ENCODE data around the gene OPA1. TPM values are rescaled to one million over a fixed set of nuclear protein-coding genes. Genes with fewer than 3 reads are reported as not detected.

OPA1 gene
- total RNA-seq, 1 donor = 91.5 TPM

- no peak overlapping the region for H3K4me3 ChIP-seq (ENCODE audit: low read depth, low read length)
- no peak for TF ChIP-seq CTCF (IDR thresholded peaks at IDR 0.05; ENCODE audit: insufficient read depth, low read depth, low read length)
- DNase-seq (ENCODE audit: low read depth) = no peak
Observed at GRCh38 chr3:193735850-193736249, 142.8 kb downstream of the OPA1 start.

- no peak for DNase-seq (ENCODE audit: low read depth)
- TF ChIP-seq CTCF (IDR thresholded peaks at IDR 0.05; ENCODE audit: insufficient read depth, low read depth, low read length) = no peak
- no peak overlapping the region for H3K4me3 ChIP-seq (ENCODE audit: low read depth, low read length)
Observed at GRCh38 chr3:193736616-193737015, 143.6 kb downstream of the OPA1 start.

- H3K4me3 ChIP-seq (ENCODE audit: low read depth, low read length) = no peak overlapping the region
- no peak for DNase-seq (ENCODE audit: low read depth)
- no peak for TF ChIP-seq CTCF (IDR thresholded peaks at IDR 0.05; ENCODE audit: insufficient read depth, low read depth, low read length)
Observed at GRCh38 chr3:193737191-193737751, 144.3 kb downstream of the OPA1 start.

GRCh38 chr3:193742628-193743027 lies 149.6 kb downstream of the OPA1 start:
- no peak for TF ChIP-seq CTCF (IDR thresholded peaks at IDR 0.05; ENCODE audit: insufficient read depth, low read depth, low read length)
- H3K4me3 ChIP-seq (ENCODE audit: low read depth, low read length) = no peak overlapping the region
- no peak for DNase-seq (ENCODE audit: low read depth)

- peak; percentile 4 for DNase-seq (ENCODE audit: low read depth)
- no peak for TF ChIP-seq CTCF (IDR thresholded peaks at IDR 0.05; ENCODE audit: insufficient read depth, low read depth, low read length)
- H3K4me3 ChIP-seq (ENCODE audit: low read depth, low read length) = no peak overlapping the region
Observed at GRCh38 chr3:193743702-193744047, 150.7 kb downstream of the OPA1 start.

GRCh38 chr3:193744048-193744821 lies 151.2 kb downstream of the OPA1 start:
- peak; percentile 3 for DNase-seq (ENCODE audit: low read depth)
- TF ChIP-seq CTCF (IDR thresholded peaks at IDR 0.05; ENCODE audit: insufficient read depth, low read depth, low read length) = no peak
- no peak overlapping the region for H3K4me3 ChIP-seq (ENCODE audit: low read depth, low read length)

Data from fibroblast of villous mesenchyme (primary cell).